Liver (tissue), 9 donors: ENCODE measurements around the gene C12orf75. TPM values are rescaled to one million over a fixed set of nuclear protein-coding genes. Genes with fewer than 3 reads are reported as not detected.

Experiments
- DNase-seq: peaks from one replicate; pipeline ENCODE4 v3.0.0-alpha.2; 2017; ENCODE audit warnings: low spot score
- H3K27ac ChIP-seq, 2 donors: one replicate each; pipeline ENCODE4 v1.7.0; 2013; ENCODE audit warnings: inconsistent platforms in 2 of 2, low read length in 2 of 2, control low read depth in 1 of 2, low read depth in 1 of 2, mild to moderate bottlenecking in 1 of 2
- H3K27me3 ChIP-seq, 4 donors: one replicate each; pipeline versions ENCODE4 v1.6.1 to v1.7.0; 2013; ENCODE audit warnings: low read length in 3 of 4, inconsistent platforms in 1 of 4, mild to moderate bottlenecking in 1 of 4, moderate library complexity in 1 of 4; ENCODE audit not compliant: control insufficient read depth in 4 of 4, insufficient read depth in 4 of 4
- H3K36me3 ChIP-seq, 4 donors: one replicate each; pipeline versions ENCODE4 v1.6.1 to v1.7.0; 2013; ENCODE audit warnings: low read length in 3 of 4, mild to moderate bottlenecking in 3 of 4, low read depth in 1 of 4, moderate library complexity in 1 of 4; ENCODE audit not compliant: control insufficient read depth in 4 of 4, insufficient read depth in 3 of 4
- H3K4me1 ChIP-seq, 4 donors: one replicate each; pipeline versions ENCODE4 v1.6.1 to v1.7.0; 2013; ENCODE audit warnings: low read length in 3 of 4, mild to moderate bottlenecking in 3 of 4, moderate library complexity in 1 of 4; ENCODE audit not compliant: control insufficient read depth in 4 of 4, insufficient read depth in 4 of 4
- H3K4me3 ChIP-seq, 3 donors: one replicate each; pipeline versions ENCODE4 v1.6.1 to v1.7.0; 2013; ENCODE audit warnings: low read length in 3 of 3, control low read depth in 1 of 3, low read depth in 1 of 3, mild to moderate bottlenecking in 1 of 3
- H3K9ac ChIP-seq, 2 donors: one replicate each; pipeline ENCODE4 v1.7.0; 2013; ENCODE audit warnings: low read length in 2 of 2, mild to moderate bottlenecking in 2 of 2, moderate library complexity in 2 of 2, control low read depth in 1 of 2, low read depth in 1 of 2
- H3K9me3 ChIP-seq, 4 donors: one replicate each; pipeline versions ENCODE4 v1.6.1 to v1.7.0; 2013; ENCODE audit warnings: low read length in 3 of 4; ENCODE audit not compliant: control insufficient read depth in 4 of 4
- FOXA1 ChIP-seq: IDR thresholded peaks from 2 replicates; pipeline ENCODE4 v1.6.1; 2016; ENCODE audit warnings: antibody characterized with exemption
- FOXA2 ChIP-seq: IDR thresholded peaks from 2 replicates; pipeline ENCODE4 v1.6.1; 2016; ENCODE audit warnings: antibody characterized with exemption
- GABPA ChIP-seq, 2 donors: IDR thresholded peaks in 1 of 2; conservative IDR thresholded peaks in 1 of 2; 2 replicates each; pipeline ENCODE4 v1.6.1; 2016; ENCODE audit warnings: antibody characterized with exemption in 2 of 2, mild to moderate bottlenecking in 1 of 2, moderate library complexity in 1 of 2
- HNF4A ChIP-seq, 2 donors: conservative IDR thresholded peaks; 2 replicates each; pipeline ENCODE4 v1.6.1; 2016; ENCODE audit warnings: antibody characterized with exemption in 2 of 2, mild to moderate bottlenecking in 2 of 2
- JUND ChIP-seq, 2 donors: IDR thresholded peaks; 2 replicates each; pipeline ENCODE4 v1.6.1; 2016; ENCODE audit warnings: antibody characterized with exemption in 2 of 2
- NR2F2 ChIP-seq: IDR thresholded peaks from 2 replicates; pipeline ENCODE4 v1.6.1; 2016; ENCODE audit warnings: antibody characterized with exemption
- RXRA ChIP-seq, 2 donors: IDR thresholded peaks; 2 replicates each; pipeline ENCODE4 v1.6.1; 2017 to 2018; ENCODE audit warnings: antibody characterized with exemption in 2 of 2, mild to moderate bottlenecking in 1 of 2
- SP1 ChIP-seq: IDR thresholded peaks from 2 replicates; pipeline ENCODE4 v1.6.1; 2018; ENCODE audit warnings: antibody characterized with exemption, mild to moderate bottlenecking
- TAF1 ChIP-seq: conservative IDR thresholded peaks from 2 replicates; pipeline ENCODE4 v1.6.1; 2016; ENCODE audit warnings: antibody characterized with exemption, mild to moderate bottlenecking
- ZBTB33 ChIP-seq: IDR thresholded peaks from 2 replicates; pipeline ENCODE4 v1.6.1; 2016; ENCODE audit warnings: antibody characterized with exemption
- WGBS: extraction: QIAGEN DNeasy Blood & Tissue Kit; methylation state at CpG from one replicate; pipeline ENCODE4 v1.1.7; 2013; 5-methylcytosine and 5-hydroxymethylcytosine counted together
- polyA plus RNA-seq, 2 donors: library from polyadenylated mRNA; stranded (reverse) in 1 of 2; unstranded in 1 of 2; fragments of 200-250 nt in 1 of 2; fragments of >200 nt in 1 of 2; fragmentation: Nextera tagmentation in 1 of 2; extraction: Ambion mirVana in 1 of 2; gene quantifications; one replicate each; pipeline versions ENCODE4 v1.2.1 to v1.2.3, GENCODE V29; 2013 to 2015
- total RNA-seq, 2 donors: library from RNA; depleted of rRNA; stranded (reverse); fragments of >200 nt; gene quantifications; one replicate each; pipeline ENCODE4 v1.2.3, GENCODE V29; 2014
- TF ChIP-seq, protein P1 (sequence below): fragments of 150-350 bp; IDR thresholded peaks from 2 replicates; pipeline ENCODE4 v1.5.1; 2017; ENCODE audit warnings: improper control_type of control experiment, low read depth, low read length; ENCODE audit not compliant: missing input control
- TF ChIP-seq, protein P2 (sequence below): IDR thresholded peaks from 2 replicates; pipeline ENCODE4 v1.6.1; 2016; ENCODE audit warnings: antibody characterized with exemption
- donor health status: healthy.
- donor health status: healthy.
- donor health status: healthy.
- donor health status: healthy.
- donor health status: healthy.

C12orf75 gene
- total and polyA plus RNA-seq, 4 donors = 1.2 to 3.9 (median 2.8) TPM

DNA sequence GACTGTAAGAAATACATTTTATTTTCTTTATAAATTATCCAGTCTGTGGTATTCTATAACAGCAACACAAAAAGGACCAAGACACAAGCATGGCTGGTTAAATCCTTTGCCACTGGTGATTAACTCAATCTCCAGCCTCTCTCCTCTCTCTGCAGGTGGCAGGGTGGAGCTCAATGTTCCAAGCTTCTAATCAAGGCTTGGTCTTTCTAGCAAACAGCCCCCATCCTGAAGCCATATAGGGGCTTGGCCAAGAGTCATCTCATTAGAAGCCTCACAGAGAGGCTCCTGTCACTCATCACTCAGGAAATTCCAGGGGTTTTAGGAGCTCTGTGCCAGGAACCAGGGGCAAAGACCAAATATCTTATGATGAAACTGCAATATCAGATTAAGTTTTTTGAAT, 12.0 kb downstream of the C12orf75 start:
- no peak overlapping the region for H3K4me3 ChIP-seq
- H3K27ac ChIP-seq = no peak overlapping the region
- no peaks in the 10 kb centered on the region for H3K36me3 ChIP-seq
- no peaks in the 10 kb centered on the region for H3K27me3 ChIP-seq
- DNase-seq = no peak
- H3K9ac ChIP-seq = no peak overlapping the region
- H3K9me3 ChIP-seq = peaks cover 2 to 6% (median 3%) of the 10 kb centered on the region in 4 donors
- TF ChIP-seq TAF1 = no peak
- TF ChIP-seq NR2F2 = no peak
- no peak for TF ChIP-seq GABPA (IDR thresholded peaks at IDR 0.05 in 1 of 2, conservative IDR thresholded peaks at IDR 0.05 in 1 of 2)
- no peak for TF ChIP-seq RXRA (IDR thresholded peaks at IDR 0.05)
- no peak for TF ChIP-seq FOXA1
- no peak for TF ChIP-seq ZBTB33
- H3K4me1 ChIP-seq = no peaks in the 10 kb centered on the region

DNA sequence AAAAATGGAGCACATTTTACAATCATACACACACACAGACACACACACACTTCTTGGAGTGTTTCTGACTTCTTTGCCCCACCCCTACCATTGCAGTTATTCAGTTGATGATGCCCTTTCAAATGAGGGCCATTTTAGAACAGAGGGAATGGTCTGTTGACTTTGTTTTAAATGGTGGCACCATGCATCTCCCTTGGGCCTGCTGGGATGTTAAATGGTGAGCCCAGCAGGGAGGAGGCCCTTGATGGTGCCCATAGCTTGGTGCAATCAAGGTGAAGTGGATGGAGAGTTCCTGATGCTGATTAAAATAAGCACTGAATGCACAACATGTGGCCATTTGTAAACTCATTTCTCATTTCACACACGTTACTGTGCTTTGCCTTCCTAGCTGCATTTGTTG, 13.3 kb downstream of the C12orf75 start:
- no peaks in the 10 kb centered on the region for H3K27me3 ChIP-seq
- peaks cover 2 to 6% (median 3%) of the 10 kb centered on the region in 4 donors for H3K9me3 ChIP-seq
- H3K4me1 ChIP-seq = no peaks in the 10 kb centered on the region
- WGBS = 94% methylated on average over 1 of the region's 1 CpG
- H3K4me3 ChIP-seq = no peak overlapping the region
- H3K27ac ChIP-seq = no peak overlapping the region
- TF ChIP-seq JUND (IDR thresholded peaks at IDR 0.05) (no peak), SP1 (no peak), GABPA (IDR thresholded peaks at IDR 0.05 in 1 of 2, conservative IDR thresholded peaks at IDR 0.05 in 1 of 2) (no peak)
- TF ChIP-seq, protein P1, sequence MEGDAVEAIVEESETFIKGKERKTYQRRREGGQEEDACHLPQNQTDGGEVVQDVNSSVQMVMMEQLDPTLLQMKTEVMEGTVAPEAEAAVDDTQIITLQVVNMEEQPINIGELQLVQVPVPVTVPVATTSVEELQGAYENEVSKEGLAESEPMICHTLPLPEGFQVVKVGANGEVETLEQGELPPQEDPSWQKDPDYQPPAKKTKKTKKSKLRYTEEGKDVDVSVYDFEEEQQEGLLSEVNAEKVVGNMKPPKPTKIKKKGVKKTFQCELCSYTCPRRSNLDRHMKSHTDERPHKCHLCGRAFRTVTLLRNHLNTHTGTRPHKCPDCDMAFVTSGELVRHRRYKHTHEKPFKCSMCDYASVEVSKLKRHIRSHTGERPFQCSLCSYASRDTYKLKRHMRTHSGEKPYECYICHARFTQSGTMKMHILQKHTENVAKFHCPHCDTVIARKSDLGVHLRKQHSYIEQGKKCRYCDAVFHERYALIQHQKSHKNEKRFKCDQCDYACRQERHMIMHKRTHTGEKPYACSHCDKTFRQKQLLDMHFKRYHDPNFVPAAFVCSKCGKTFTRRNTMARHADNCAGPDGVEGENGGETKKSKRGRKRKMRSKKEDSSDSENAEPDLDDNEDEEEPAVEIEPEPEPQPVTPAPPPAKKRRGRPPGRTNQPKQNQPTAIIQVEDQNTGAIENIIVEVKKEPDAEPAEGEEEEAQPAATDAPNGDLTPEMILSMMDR = no peak
- TF ChIP-seq, protein P2, sequence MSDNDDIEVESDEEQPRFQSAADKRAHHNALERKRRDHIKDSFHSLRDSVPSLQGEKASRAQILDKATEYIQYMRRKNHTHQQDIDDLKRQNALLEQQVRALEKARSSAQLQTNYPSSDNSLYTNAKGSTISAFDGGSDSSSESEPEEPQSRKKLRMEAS = no peak
- no peak for DNase-seq
- no peaks in the 10 kb centered on the region for H3K36me3 ChIP-seq
- no peak overlapping the region for H3K9ac ChIP-seq

DNA sequence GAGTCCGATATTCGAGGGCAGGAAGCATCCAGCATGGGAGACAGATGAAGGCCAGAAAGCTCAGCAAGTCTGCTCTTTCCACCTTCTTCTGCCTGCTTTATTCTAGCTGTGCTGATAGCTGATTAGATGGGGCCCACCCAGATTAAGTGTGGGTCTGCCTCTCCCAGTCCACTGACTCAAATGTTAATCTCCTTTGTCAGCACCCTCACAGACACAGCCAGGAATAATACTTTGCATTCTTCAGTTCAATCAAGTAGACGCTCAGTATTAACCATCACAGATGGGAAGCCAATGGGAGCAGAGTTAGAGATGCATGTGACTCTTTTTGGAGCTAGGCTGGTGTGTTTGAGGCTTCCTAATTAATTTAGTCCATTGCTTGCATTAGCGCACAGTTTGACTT, 17.0 kb downstream of the C12orf75 start:
- TF ChIP-seq RXRA (IDR thresholded peaks at IDR 0.05) = no peak
- TF ChIP-seq, protein P1 = no peak
- TF ChIP-seq, protein P2 = no peak
- no peak for TF ChIP-seq NR2F2
- TF ChIP-seq FOXA2 = no peak
- no peak for TF ChIP-seq TAF1
- TF ChIP-seq FOXA1 = no peak
- TF ChIP-seq HNF4A (conservative IDR thresholded peaks at IDR 0.05) = no peak
- no peak for TF ChIP-seq GABPA (IDR thresholded peaks at IDR 0.05 in 1 of 2, conservative IDR thresholded peaks at IDR 0.05 in 1 of 2)
- no peak for TF ChIP-seq JUND (IDR thresholded peaks at IDR 0.05)
- TF ChIP-seq ZBTB33 = no peak
- no peak for TF ChIP-seq SP1
- 98% methylated on average over 4 of the region's 4 CpGs for WGBS
- Histone ChIP-seq H3K4me3 (no peak overlapping the region), H3K4me1 (peaks cover 0 to 2% (median under 1%) of the 10 kb centered on the region in 4 donors), H3K27ac (no peak overlapping the region), H3K9ac (no peak overlapping the region), H3K27me3 (no peaks in the 10 kb centered on the region), H3K36me3 (no peaks in the 10 kb centered on the region), H3K9me3 (no peaks in the 10 kb centered on the region)
- DNase-seq = no peak
